Measurements from ENCODE around the gene KCTD10. TPM values are rescaled to one million over a fixed set of nuclear protein-coding genes. Genes with fewer than 3 reads are reported as not detected.
"Not testable (repeated sequence)": the region's sequence is repeated elsewhere in the genome, so short reads cannot be mapped to it uniquely, and the experiment has no call there.

Gene KCTD10
- total RNA-seq, 1 donor from 2014 or later = 47.4 TPM

GRCh38 chr12:109432842-109433304 is 44.2 kb downstream of the KCTD10 start:
- H3K27ac Mint-ChIP-seq = peak overlapping the region; percentile 39
- H3K36me3 Mint-ChIP-seq = no peaks in the 10 kb centered on the region

GRCh38 chr12:109432431-109432830 is 44.7 kb downstream of the KCTD10 start:
- Mint-ChIP-seq H3K36me3 (no peaks in the 10 kb centered on the region), H3K9me3 (peaks cover 4% of the 10 kb centered on the region), H3K27ac (peak overlapping the region; percentile 39), H3K4me1 (ENCODE audit: unreplicated experiment) (peaks cover 16% of the 10 kb centered on the region), H3K27me3 (peaks cover 3% of the 10 kb centered on the region), H3K4me3 (no peak overlapping the region)
- no peak for DNase-seq (ENCODE audit: extremely low spot score, unreplicated experiment)
- no peak for TF ChIP-seq CTCF (conservative IDR thresholded peaks at IDR 0.05)

More at GRCh38 chr12:109432842-109433304, 44.2 kb downstream of the KCTD10 start:
- peak; percentile 89 for DNase-seq (ENCODE audit: extremely low spot score, unreplicated experiment)
- peaks cover 4% of the 10 kb centered on the region for H3K9me3 Mint-ChIP-seq
- H3K4me1 Mint-ChIP-seq (ENCODE audit: unreplicated experiment) = peaks cover 16% of the 10 kb centered on the region
- H3K27me3 Mint-ChIP-seq = peaks cover 3% of the 10 kb centered on the region
- H3K4me3 Mint-ChIP-seq = no peak overlapping the region
- TF ChIP-seq CTCF (conservative IDR thresholded peaks at IDR 0.05) = peak; percentile 84

GRCh38 chr12:109430244-109430643 is 46.9 kb downstream of the KCTD10 start:
- H3K27me3 Mint-ChIP-seq = peaks cover 3% of the 10 kb centered on the region
- no peaks in the 10 kb centered on the region for H3K36me3 Mint-ChIP-seq
- H3K4me1 Mint-ChIP-seq (ENCODE audit: unreplicated experiment) = peaks cover 12% of the 10 kb centered on the region
- TF ChIP-seq CTCF (conservative IDR thresholded peaks at IDR 0.05) = no peak
- no peak overlapping the region for H3K4me3 Mint-ChIP-seq
- H3K27ac Mint-ChIP-seq = no peak overlapping the region
- H3K9me3 Mint-ChIP-seq = peaks cover 4% of the 10 kb centered on the region
- DNase-seq (ENCODE audit: extremely low spot score, unreplicated experiment) = no peak

GRCh38 chr12:109428804-109429203 is 48.3 kb downstream of the KCTD10 start:
- not testable (repeated sequence) for H3K9me3 Mint-ChIP-seq; H3K27ac Mint-ChIP-seq; H3K36me3 Mint-ChIP-seq; DNase-seq (ENCODE audit: extremely low spot score, unreplicated experiment); H3K27me3 Mint-ChIP-seq; H3K4me3 Mint-ChIP-seq
- H3K4me1 Mint-ChIP-seq (ENCODE audit: unreplicated experiment) = peaks cover 12% of the 10 kb centered on the region

GRCh38 chr12:109428037-109428629 is 49.0 kb downstream of the KCTD10 start:
- H3K27ac Mint-ChIP-seq = no peak overlapping the region
- no peak overlapping the region for H3K4me3 Mint-ChIP-seq
- H3K4me1 Mint-ChIP-seq (ENCODE audit: unreplicated experiment) = peaks cover 7% of the 10 kb centered on the region
- DNase-seq (ENCODE audit: extremely low spot score, unreplicated experiment) = peak; percentile 79
- no peaks in the 10 kb centered on the region for H3K36me3 Mint-ChIP-seq
- TF ChIP-seq CTCF (conservative IDR thresholded peaks at IDR 0.05) = peak; percentile 98
- peaks cover 7% of the 10 kb centered on the region for H3K27me3 Mint-ChIP-seq
- H3K9me3 Mint-ChIP-seq = peaks cover 4% of the 10 kb centered on the region

- no peaks in the 10 kb centered on the region for H3K9me3 Mint-ChIP-seq
- no peak overlapping the region for H3K4me3 Mint-ChIP-seq
- no peaks in the 10 kb centered on the region for H3K4me1 Mint-ChIP-seq (ENCODE audit: unreplicated experiment)
- no peak overlapping the region for H3K27ac Mint-ChIP-seq
- peaks cover 9% of the 10 kb centered on the region for H3K27me3 Mint-ChIP-seq
- no peak for TF ChIP-seq CTCF (conservative IDR thresholded peaks at IDR 0.05)
- no peak for DNase-seq (ENCODE audit: extremely low spot score, unreplicated experiment)
- no peaks in the 10 kb centered on the region for H3K36me3 Mint-ChIP-seq
These were observed 53.7 kb downstream of the KCTD10 start for GRCh38 chr12:109423392-109423791.

All from type B pancreatic cell (in vitro differentiated cells).